IMR-90 (cell line): ENCODE results near the gene CACNA2D3.

ENCODE experiments used
- BHLHE40 ChIP-seq: fragments of 150-350 bp; IDR thresholded peaks from 2 replicates; pipeline ENCODE4 v1.6.1; 2016; ENCODE audit warnings: mild to moderate bottlenecking, low read depth, low read length
- MAFK ChIP-seq: IDR thresholded peaks from 2 replicates; pipeline ENCODE4 v1.6.1; 2012; ENCODE audit warnings: low read depth, low read length, improper control_type of control experiment
- MAZ ChIP-seq: IDR thresholded peaks from 2 replicates; pipeline ENCODE4 v1.6.1; 2012; ENCODE audit warnings: low read depth, mild to moderate bottlenecking, low read length, improper control_type of control experiment, moderate library complexity, borderline replicate concordance
- POLR2A ChIP-seq: IDR thresholded peaks from 2 replicates; pipeline ENCODE4 v1.6.1; 2012; ENCODE audit warnings: mild to moderate bottlenecking, low read depth, low read length
- RFX5 ChIP-seq: IDR thresholded peaks from 2 replicates; pipeline ENCODE4 v1.8.0; 2012; ENCODE audit warnings: low read depth, mild to moderate bottlenecking, low read length, moderate library complexity
- SMC3 ChIP-seq: fragments of 150-350 bp; IDR thresholded peaks from 2 replicates; pipeline ENCODE4 v1.6.1; 2016; ENCODE audit warnings: low read depth, mild to moderate bottlenecking, antibody characterized with exemption, low read length, moderate library complexity
- TF ChIP-seq, protein P1 (sequence below): conservative IDR thresholded peaks from 2 replicates; pipeline ENCODE4 v1.5.1; 2012; ENCODE audit warnings: mild to moderate bottlenecking, low read depth, low read length, improper control_type of control experiment
- TF ChIP-seq, protein P2 (sequence below): fragments of 150-350 bp; IDR thresholded peaks from 2 replicates; pipeline ENCODE4 v1.6.1; 2017; ENCODE audit warnings: mild to moderate bottlenecking, antibody characterized with exemption, low read length, low read depth

DNA sequence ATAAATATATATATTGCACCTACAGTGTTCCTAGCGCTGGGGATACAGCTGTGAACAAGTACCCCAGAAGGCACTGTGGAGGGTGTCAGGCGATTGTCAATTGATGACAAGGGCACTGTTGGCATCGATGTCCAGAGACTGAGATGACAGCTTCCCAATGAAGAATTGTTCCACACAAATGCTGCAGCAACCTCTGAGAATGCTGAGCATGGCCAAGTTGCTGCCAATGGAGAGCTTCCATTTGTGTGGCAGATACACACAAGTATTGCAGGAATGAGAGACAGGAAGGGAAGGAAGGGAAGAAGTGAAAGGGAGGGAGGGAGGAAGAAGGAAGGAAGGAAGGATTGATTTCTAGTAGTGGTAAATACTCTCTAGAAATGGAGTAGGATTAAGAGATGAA lies 783.6 kb downstream of the CACNA2D3 start:
- TF ChIP-seq, protein P1, sequence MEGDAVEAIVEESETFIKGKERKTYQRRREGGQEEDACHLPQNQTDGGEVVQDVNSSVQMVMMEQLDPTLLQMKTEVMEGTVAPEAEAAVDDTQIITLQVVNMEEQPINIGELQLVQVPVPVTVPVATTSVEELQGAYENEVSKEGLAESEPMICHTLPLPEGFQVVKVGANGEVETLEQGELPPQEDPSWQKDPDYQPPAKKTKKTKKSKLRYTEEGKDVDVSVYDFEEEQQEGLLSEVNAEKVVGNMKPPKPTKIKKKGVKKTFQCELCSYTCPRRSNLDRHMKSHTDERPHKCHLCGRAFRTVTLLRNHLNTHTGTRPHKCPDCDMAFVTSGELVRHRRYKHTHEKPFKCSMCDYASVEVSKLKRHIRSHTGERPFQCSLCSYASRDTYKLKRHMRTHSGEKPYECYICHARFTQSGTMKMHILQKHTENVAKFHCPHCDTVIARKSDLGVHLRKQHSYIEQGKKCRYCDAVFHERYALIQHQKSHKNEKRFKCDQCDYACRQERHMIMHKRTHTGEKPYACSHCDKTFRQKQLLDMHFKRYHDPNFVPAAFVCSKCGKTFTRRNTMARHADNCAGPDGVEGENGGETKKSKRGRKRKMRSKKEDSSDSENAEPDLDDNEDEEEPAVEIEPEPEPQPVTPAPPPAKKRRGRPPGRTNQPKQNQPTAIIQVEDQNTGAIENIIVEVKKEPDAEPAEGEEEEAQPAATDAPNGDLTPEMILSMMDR: no peak
- TF ChIP-seq POLR2A (no peak), SMC3 (no peak), MAFK (no peak), BHLHE40 (no peak), MAZ (no peak), RFX5 (no peak)
- TF ChIP-seq, protein P2, sequence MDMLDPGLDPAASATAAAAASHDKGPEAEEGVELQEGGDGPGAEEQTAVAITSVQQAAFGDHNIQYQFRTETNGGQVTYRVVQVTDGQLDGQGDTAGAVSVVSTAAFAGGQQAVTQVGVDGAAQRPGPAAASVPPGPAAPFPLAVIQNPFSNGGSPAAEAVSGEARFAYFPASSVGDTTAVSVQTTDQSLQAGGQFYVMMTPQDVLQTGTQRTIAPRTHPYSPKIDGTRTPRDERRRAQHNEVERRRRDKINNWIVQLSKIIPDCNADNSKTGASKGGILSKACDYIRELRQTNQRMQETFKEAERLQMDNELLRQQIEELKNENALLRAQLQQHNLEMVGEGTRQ: no peak
